Ectodermal cell (in vitro differentiated cells): Measurements from ENCODE around the gene ZNF385B.

Experiments used
- H3K27ac ChIP-seq: 2 replicates; pipeline ENCODE4 v1.7.0; 2013; ENCODE audit warnings: mild to moderate bottlenecking, low read depth, low read length; ENCODE audit not compliant: insufficient read depth, poor library complexity, severe bottlenecking
- H3K27me3 ChIP-seq: 2 replicates; pipeline ENCODE4 v1.7.0; 2013; ENCODE audit warnings: mild to moderate bottlenecking, low read length; ENCODE audit not compliant: insufficient read depth, control insufficient read depth, poor library complexity, severe bottlenecking
- H3K36me3 ChIP-seq: one replicate; pipeline ENCODE4 v1.7.0; 2013; ENCODE audit warnings: low read length; ENCODE audit not compliant: control insufficient read depth, insufficient read depth
- H3K4me1 ChIP-seq: one replicate; pipeline ENCODE4 v1.7.0; 2013; ENCODE audit warnings: low read length; ENCODE audit not compliant: control insufficient read depth, insufficient read depth
- H3K4me3 ChIP-seq: 2 replicates; pipeline ENCODE4 v1.7.0; 2013; ENCODE audit warnings: low read depth, low read length, control low read depth; ENCODE audit not compliant: insufficient read depth
- H3K9me3 ChIP-seq: 2 replicates; pipeline ENCODE4 v1.7.0; 2013; ENCODE audit warnings: mild to moderate bottlenecking, low read length, moderate library complexity; ENCODE audit not compliant: control insufficient read depth
- WGBS, 2 experiments: methylation state at CpG; one replicate each; pipeline ENCODE4 v1.1.7; 2013; ENCODE audit warnings: missing lambda C conversion rate in 2 of 2; 5-methylcytosine and 5-hydroxymethylcytosine counted together

Gene ZNF385B

DNA sequence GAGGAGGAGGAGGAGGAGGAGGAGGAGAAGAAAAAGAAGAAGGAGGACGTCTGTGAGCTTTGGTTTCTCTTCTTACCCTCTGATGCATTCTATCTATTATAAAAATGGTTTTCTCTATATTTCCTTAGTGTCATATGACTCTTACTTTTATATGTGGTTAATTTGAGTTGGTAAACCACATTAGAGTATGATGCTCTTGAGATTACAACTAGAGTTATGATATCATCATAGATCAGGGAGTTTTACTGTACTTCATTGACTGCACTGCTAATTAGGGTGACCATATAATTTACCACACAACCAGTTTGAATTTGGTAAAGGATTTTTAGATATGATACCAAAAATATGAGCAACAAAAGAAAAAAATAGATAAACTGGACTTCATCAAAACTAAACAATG lies 166.4 kb downstream of the ZNF385B start:
- Histone ChIP-seq H3K27me3 (no peaks in the 10 kb centered on the region), H3K9me3 (no peaks in the 10 kb centered on the region), H3K36me3 (no peaks in the 10 kb centered on the region), H3K4me3 (no peak overlapping the region), H3K27ac (no peak overlapping the region), H3K4me1 (no peaks in the 10 kb centered on the region)
- 80% methylated on average over 1 of the region's 1 CpG; no CpG with 5 or more reads in 1 of the 2 experiments for WGBS, 2 experiments

GRCh38 chr2:179692610-179693009 lies 168.8 kb downstream of the ZNF385B start:
- no peak overlapping the region for H3K4me3 ChIP-seq
- no peaks in the 10 kb centered on the region for H3K9me3 ChIP-seq
- no peaks in the 10 kb centered on the region for H3K27me3 ChIP-seq
- no peaks in the 10 kb centered on the region for H3K36me3 ChIP-seq
- H3K27ac ChIP-seq = no peak overlapping the region
- no peaks in the 10 kb centered on the region for H3K4me1 ChIP-seq
- WGBS, 2 experiments = 86 to 87% methylated on average over 1 of the region's 1 CpG

DNA sequence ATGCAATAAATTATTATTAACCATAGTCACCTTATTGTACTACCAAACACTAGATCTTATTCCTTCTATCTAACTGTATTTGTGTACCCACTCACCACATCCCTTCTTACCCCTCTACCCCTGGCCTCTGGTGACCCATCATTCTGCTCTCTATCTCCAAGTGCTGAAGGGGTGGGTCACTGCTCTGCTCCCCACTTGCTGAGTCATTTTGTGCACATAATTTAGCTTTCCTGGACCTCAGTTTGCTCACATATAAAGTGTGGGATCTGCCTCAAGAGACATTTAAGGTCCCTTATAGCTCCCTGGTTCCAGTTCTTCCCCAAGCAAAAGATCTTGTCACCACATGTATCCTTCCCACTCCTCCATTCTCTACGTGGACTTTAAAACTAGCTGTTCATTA lies 169.4 kb downstream of the ZNF385B start:
- no peak overlapping the region for H3K4me3 ChIP-seq
- WGBS, 2 experiments = 91 to 95% methylated on average over 1 of the region's 1 CpG
- no peaks in the 10 kb centered on the region for H3K9me3 ChIP-seq
- H3K36me3 ChIP-seq = no peaks in the 10 kb centered on the region
- H3K27me3 ChIP-seq = no peaks in the 10 kb centered on the region
- H3K4me1 ChIP-seq = no peaks in the 10 kb centered on the region
- H3K27ac ChIP-seq = no peak overlapping the region

DNA sequence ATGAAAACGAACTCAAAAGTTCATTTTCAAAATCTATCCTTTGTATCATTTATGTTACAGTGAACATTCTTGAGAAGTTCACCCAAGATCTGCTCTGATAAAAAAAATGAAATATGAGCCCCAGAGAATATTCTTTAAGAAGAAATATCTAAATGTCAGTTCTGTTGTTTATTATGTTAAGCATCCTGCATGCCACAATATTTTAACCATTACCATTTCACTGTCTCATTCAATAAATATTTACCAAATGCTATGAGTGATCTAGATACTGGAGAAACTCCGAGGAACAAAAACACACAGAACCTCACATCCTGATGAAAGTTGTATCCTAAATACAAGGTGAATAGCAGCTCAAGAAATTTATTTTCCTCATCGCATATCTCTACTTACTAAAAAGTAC lies 170.2 kb downstream of the ZNF385B start:
- H3K4me3 ChIP-seq = no peak overlapping the region
- H3K9me3 ChIP-seq = no peaks in the 10 kb centered on the region
- no peaks in the 10 kb centered on the region for H3K36me3 ChIP-seq
- no peak overlapping the region for H3K27ac ChIP-seq
- H3K4me1 ChIP-seq = no peaks in the 10 kb centered on the region
- H3K27me3 ChIP-seq = no peaks in the 10 kb centered on the region
- WGBS, 2 experiments = 87 to 100% methylated on average over 1 to 3 of the region's 3 CpGs

GRCh38 chr2:179686718-179687342 lies 174.6 kb downstream of the ZNF385B start:
- Histone ChIP-seq H3K27me3 (no peaks in the 10 kb centered on the region), H3K36me3 (no peaks in the 10 kb centered on the region), H3K9me3 (no peaks in the 10 kb centered on the region), H3K27ac (no peak overlapping the region), H3K4me3 (no peak overlapping the region), H3K4me1 (no peaks in the 10 kb centered on the region)
- 89% methylated on average over 2 of the region's 2 CpGs for WGBS, 2 experiments

- no peaks in the 10 kb centered on the region for H3K27me3 ChIP-seq
- H3K9me3 ChIP-seq = no peaks in the 10 kb centered on the region
- H3K4me3 ChIP-seq = no peak overlapping the region
- H3K4me1 ChIP-seq = no peaks in the 10 kb centered on the region
- WGBS, 2 experiments = 93 to 100% methylated on average over 2 of the region's 2 CpGs
- no peak overlapping the region for H3K27ac ChIP-seq
- no peaks in the 10 kb centered on the region for H3K36me3 ChIP-seq
Measured at GRCh38 chr2:179686069-179686468, 175.3 kb downstream of the ZNF385B start.

DNA sequence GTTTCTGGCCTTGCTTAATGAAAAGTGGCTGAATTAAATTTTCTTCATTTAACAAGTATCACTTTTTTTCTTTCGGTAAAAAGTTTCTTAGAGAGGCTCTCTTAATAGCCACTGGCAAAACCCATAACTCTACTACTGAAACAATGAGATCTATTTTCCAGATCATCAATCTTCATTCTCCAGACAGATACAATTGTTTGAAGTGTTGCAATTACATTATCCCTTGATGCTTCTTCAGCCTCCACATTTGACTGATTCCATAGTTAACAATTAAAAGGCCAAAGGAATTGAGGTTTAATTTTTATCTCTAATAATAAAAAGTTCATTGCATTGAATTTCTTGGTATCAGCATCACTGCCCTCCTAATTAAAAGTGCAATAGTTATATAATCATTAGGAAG lies 176.3 kb downstream of the ZNF385B start:
- Histone ChIP-seq H3K9me3 (no peaks in the 10 kb centered on the region), H3K36me3 (no peaks in the 10 kb centered on the region), H3K27me3 (no peaks in the 10 kb centered on the region), H3K4me3 (no peak overlapping the region), H3K27ac (no peak overlapping the region), H3K4me1 (no peaks in the 10 kb centered on the region)
- 0% methylated on average over 1 of the region's 1 CpG for WGBS, 2 experiments

DNA sequence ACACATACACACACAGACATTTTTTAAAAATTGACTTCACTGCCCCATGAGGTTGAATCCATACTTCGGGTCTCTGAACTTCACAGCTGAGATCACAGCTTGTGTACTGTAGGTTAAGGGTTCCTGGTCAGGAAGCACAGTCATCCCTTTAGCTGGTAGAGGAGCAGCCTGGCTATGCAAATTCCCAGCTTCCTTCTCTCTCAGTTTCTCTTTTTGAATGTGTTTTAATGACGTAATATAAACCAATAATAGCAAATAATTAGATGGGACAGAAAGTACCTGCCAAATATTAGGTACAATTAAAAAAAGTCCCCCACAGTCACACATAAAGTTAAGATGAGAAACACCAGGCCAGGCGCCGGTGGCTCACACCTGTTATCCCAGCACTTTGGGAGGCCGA lies 178.7 kb downstream of the ZNF385B start:
- H3K4me3 ChIP-seq = no peak overlapping the region
- H3K27me3 ChIP-seq = no peaks in the 10 kb centered on the region
- 94 to 97% methylated on average over 4 of the region's 5 CpGs for WGBS, 2 experiments
- H3K4me1 ChIP-seq = no peaks in the 10 kb centered on the region
- no peaks in the 10 kb centered on the region for H3K9me3 ChIP-seq
- H3K27ac ChIP-seq = no peak overlapping the region
- no peaks in the 10 kb centered on the region for H3K36me3 ChIP-seq

DNA sequence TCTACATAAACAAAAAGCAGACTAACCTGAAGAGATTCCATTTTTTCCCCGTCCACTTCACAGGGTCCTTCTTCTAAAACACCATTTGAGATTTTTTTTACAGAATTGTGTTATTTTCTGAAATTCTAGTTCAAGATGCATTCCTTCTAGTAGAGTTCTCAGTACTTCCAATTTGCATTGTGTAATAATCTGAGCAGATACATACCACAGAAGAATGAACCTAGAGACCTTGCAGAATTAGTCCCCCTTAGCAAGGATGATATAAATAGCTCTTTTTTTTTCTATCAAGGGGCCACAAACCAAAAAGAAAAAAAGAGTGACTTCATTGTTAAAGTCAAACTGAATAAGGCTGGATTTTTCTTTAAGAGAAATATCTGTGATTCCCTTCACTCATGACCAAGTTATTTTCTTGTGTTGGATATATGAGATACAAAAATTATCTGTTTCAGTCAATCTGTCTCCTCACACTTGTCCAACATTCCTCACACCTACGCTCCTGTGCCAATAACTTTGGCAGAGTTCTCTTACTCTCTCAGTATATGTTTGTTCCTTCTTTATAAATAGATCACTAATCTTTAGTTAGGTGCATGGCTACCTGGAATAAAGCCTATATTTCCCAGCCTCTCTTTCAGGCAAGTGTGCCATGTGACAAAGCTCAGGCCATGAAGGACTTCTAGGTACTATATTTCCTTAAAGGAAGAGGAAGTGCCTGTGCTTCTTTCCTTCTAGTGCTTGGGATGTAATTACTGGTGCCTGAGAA lies 183.5 kb downstream of the ZNF385B start:
- Histone ChIP-seq H3K4me3 (no peak overlapping the region), H3K27me3 (no peaks in the 10 kb centered on the region), H3K9me3 (no peaks in the 10 kb centered on the region), H3K27ac (no peak overlapping the region), H3K4me1 (no peaks in the 10 kb centered on the region), H3K36me3 (no peaks in the 10 kb centered on the region)
- WGBS, 2 experiments = 92% methylated on average over 2 of the region's 2 CpGs; no CpG with 5 or more reads in 1 of the 2 experiments

- no peaks in the 10 kb centered on the region for H3K4me1 ChIP-seq
- 91 to 92% methylated on average over 2 to 3 of the region's 3 CpGs for WGBS, 2 experiments
- H3K4me3 ChIP-seq = no peak overlapping the region
- H3K9me3 ChIP-seq = no peaks in the 10 kb centered on the region
- H3K27ac ChIP-seq = no peak overlapping the region
- H3K36me3 ChIP-seq = no peaks in the 10 kb centered on the region
- no peaks in the 10 kb centered on the region for H3K27me3 ChIP-seq
Measured at GRCh38 chr2:179677077-179677688, 184.2 kb downstream of the ZNF385B start.
